ENCODE measurements around the gene RCC1.

GRCh38 chr1:28552758-28553663, 47.2 kb downstream of the RCC1 start, which contains the start of gene TRNAU1AP:
- TF ChIP-seq YY1 (IDR thresholded peaks at IDR 0.05; ENCODE audit: insufficient read depth, insufficient read length) (peak; percentile 48), ZNF274 (IDR thresholded peaks at IDR 0.05; ENCODE audit: low read depth, low read length) (no peak)
